ENCODE data around the gene OR5L2. TPM values are rescaled to one million over a fixed set of nuclear protein-coding genes. Genes with fewer than 3 reads are reported as not detected.

OR5L2 gene
- total and polyA plus RNA-seq, 9 of the 15 experiments (the other 6 are each of a cell fraction or from before 2014, with no cell fraction given), result not detected

DNA sequence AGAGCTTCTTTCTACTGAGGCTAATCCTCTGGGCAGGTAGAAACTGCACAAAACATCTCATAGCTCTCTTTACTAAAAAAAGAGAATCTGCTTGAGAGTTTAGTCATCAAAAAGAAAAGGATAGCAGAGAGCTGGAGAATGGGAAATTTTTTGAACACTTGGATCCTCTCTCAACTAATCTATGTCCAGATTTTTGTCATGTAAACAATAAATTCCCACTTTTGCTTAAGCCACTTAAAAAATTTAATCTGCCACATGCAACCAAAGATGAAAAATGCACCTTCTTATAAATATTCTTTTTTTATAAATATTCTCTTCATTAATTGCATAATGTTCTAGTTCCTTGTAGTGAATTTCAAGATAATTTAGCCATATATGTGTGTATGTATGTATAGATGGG lies 22.0 kb downstream of the OR5L2 start (continued):
- TF ChIP-seq MAFF (IDR thresholded peaks at IDR 0.05; ENCODE audit: low read length) (peak; percentile 67), ZNF316 (IDR thresholded peaks at IDR 0.05) (peak; percentile 44; the same call in 1 of the 2 replicates)

DNA sequence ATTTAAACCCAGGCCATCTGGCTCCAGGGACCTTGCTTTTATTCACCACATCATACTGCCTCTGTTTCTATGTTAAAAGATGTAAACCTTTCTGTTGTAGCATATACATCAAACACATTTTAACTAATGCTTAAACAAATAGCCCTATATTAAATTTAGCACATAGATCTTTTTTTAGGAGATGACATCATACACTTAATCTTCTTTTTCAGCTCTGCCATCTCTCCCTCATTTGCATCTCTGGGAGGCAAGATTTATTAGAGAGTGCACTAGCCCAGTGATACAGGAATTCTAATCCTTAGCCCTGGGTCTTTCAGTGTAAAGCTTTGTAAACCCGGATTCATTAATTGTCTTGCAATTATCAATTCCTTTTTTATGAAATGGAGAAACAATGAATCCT lies 25.1 kb downstream of the OR5L2 start:
- DNase-seq (ENCODE audit: extremely low read depth in 1 of 4, low spot score in 3 of 4), result no peak
- Histone ChIP-seq H3K9me1 (ENCODE audit: control insufficient read depth, insufficient read depth, low read length) (no peaks in the 10 kb centered on the region), H3K79me2 (ENCODE audit: control insufficient read depth, insufficient read depth, low read length) (no peaks in the 10 kb centered on the region), H3K27me3 (ENCODE audit: control insufficient read depth in 2 of 2, insufficient read depth in 2 of 2, low read length in 2 of 2) (no peaks in the 10 kb centered on the region), H3K27ac (ENCODE audit: extremely low read depth, low read depth, low read length) (no peak overlapping the region), H3K36me3 (ENCODE audit: control insufficient read depth, insufficient read depth, low read length) (no peaks in the 10 kb centered on the region), H3K9me3 (replicated peaks; ENCODE audit: control insufficient read depth, insufficient read depth, low read depth, low read length) (0 out of 2 replicates have a peak, but pooled peaks cover 2% of the 10 kb centered on the region), H3K4me2 (ENCODE audit: insufficient read depth, low read length) (no peak overlapping the region), H3K9ac (ENCODE audit: insufficient read depth in 1 of 2, low read depth in 2 of 2, low read length in 2 of 2) (no peak overlapping the region), H3K4me3 (no peak overlapping the region), H4K20me1 (replicated peaks; ENCODE audit: control insufficient read depth, insufficient read depth, low read length) (no peaks in the 10 kb centered on the region), H2AFZ (ENCODE audit: low read depth, low read length) (no peak overlapping the region), H3K4me1 (replicated peaks in 1 of 2; ENCODE audit: control insufficient read depth in 2 of 2, insufficient read depth in 2 of 2, low read length in 2 of 2) (no peaks in the 10 kb centered on the region)
- POLR2A ChIA-PET, result no interaction called here
- CTCF ChIA-PET (ENCODE audit: low intra/inter-chr PET ratio), result no interaction called here
- intact Hi-C loops (cut with micrococcal nuclease), result no loop called here
- TF ChIP-seq, protein P1, sequence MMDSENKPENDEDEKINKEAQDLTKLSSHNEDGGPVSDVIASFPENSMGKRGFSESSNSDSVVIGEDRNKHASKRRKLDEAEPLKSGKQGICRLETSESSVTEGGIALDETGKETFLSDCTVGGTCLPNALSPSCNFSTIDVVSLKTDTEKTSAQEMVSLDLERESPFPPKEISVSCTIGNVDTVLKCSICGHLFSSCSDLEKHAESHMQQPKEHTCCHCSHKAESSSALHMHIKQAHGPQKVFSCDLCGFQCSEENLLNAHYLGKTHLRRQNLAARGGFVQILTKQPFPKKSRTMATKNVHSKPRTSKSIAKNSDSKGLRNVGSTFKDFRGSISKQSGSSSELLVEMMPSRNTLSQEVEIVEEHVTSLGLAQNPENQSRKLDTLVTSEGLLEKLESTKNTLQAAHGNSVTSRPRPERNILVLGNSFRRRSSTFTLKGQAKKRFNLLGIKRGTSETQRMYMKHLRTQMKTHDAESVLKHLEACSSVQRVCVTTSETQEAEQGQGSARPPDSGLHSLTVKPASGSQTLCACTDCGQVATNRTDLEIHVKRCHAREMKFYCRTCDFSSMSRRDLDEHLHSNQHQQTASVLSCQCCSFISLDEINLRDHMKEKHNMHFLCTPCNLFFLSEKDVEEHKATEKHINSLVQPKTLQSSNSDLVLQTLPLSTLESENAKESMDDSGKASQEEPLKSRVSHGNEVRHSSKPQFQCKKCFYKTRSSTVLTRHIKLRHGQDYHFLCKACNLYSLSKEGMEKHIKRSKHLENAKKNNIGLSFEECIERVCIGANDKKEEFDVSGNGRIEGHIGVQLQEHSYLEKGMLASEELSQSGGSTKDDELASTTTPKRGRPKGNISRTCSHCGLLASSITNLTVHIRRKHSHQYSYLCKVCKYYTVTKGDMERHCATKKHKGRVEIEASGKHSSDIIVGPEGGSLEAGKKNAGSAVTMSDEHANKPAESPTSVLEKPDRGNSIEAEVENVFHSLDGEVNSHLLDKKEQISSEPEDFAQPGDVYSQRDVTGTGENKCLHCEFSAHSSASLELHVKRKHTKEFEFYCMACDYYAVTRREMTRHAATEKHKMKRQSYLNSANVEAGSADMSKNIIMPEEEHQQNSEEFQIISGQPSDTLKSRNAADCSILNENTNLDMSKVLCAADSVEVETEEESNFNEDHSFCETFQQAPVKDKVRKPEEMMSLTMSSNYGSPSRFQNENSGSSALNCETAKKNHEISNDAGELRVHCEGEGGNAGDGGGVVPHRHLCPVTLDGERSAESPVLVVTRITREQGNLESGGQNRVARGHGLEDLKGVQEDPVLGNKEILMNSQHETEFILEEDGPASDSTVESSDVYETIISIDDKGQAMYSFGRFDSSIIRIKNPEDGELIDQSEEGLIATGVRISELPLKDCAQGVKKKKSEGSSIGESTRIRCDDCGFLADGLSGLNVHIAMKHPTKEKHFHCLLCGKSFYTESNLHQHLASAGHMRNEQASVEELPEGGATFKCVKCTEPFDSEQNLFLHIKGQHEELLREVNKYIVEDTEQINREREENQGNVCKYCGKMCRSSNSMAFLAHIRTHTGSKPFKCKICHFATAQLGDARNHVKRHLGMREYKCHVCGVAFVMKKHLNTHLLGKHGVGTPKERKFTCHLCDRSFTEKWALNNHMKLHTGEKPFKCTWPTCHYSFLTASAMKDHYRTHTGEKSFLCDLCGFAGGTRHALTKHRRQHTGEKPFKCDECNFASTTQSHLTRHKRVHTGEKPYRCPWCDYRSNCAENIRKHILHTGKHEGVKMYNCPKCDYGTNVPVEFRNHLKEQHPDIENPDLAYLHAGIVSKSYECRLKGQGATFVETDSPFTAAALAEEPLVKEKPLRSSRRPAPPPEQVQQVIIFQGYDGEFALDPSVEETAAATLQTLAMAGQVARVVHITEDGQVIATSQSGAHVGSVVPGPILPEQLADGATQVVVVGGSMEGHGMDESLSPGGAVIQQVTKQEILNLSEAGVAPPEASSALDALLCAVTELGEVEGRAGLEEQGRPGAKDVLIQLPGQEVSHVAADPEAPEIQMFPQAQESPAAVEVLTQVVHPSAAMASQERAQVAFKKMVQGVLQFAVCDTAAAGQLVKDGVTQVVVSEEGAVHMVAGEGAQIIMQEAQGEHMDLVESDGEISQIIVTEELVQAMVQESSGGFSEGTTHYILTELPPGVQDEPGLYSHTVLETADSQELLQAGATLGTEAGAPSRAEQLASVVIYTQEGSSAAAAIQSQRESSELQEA (IDR thresholded peaks at IDR 0.05; ENCODE audit: low read depth), result no peak
- TF ChIP-seq SMARCE1 (IDR thresholded peaks at IDR 0.05), result no peak
- TF ChIP-seq, protein P2, sequence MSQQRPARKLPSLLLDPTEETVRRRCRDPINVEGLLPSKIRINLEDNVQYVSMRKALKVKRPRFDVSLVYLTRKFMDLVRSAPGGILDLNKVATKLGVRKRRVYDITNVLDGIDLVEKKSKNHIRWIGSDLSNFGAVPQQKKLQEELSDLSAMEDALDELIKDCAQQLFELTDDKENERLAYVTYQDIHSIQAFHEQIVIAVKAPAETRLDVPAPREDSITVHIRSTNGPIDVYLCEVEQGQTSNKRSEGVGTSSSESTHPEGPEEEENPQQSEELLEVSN (IDR thresholded peaks at IDR 0.05; ENCODE audit: borderline replicate concordance in 1 of 2, extremely low read depth in 1 of 2, insufficient read depth in 1 of 2, insufficient read length in 1 of 2, low read depth in 1 of 2, low read length in 1 of 2, poor library complexity in 1 of 2, severe bottlenecking in 1 of 2), result no peak
- no peak for TF ChIP-seq CEBPB (tag; IDR thresholded peaks at IDR 0.05)
- no peak for TF ChIP-seq NR4A1 (CRISPR knock-in tag; IDR thresholded peaks at IDR 0.05)
- TF ChIP-seq NR4A1 (tag; IDR thresholded peaks at IDR 0.05), result no peak
- no peak for FAIRE-seq
- 0% methylated on average over 1 of the region's 1 CpG for WGBS (ENCODE audit: insufficient coverage, low coverage, missing lambda C conversion rate)
- ATAC-seq, result no peak
- BruUV-seq (replicated peaks), result no TSS peak
- in situ Hi-C loops (cut with MboI), result no loop called here
